Tibial nerve (tissue), 4 donors: Measurements from ENCODE around the gene JOSD2. TPM values are rescaled to one million over a fixed set of nuclear protein-coding genes. Genes with fewer than 3 reads are reported as not detected.

Experiments used
- DNase-seq, 2 donors: peaks; one replicate each; pipeline ENCODE4 v3.0.0-alpha.2; 2019; ENCODE audit warnings: low spot score in 2 of 2
- H3K27ac ChIP-seq, 4 donors: fragments of 200-600 bp; sonication (generic) in 3 of 4; one replicate each; pipeline ENCODE4 v1.5.1; 2017 to 2019; ENCODE audit warnings: mild to moderate bottlenecking in 1 of 4
- H3K27me3 ChIP-seq, 2 donors: fragments of 200-600 bp; sonication (generic) in 1 of 2; one replicate each; pipeline versions ENCODE4 v1.5.1 to v1.6.0; 2017 to 2019
- H3K36me3 ChIP-seq, 3 donors: fragments of 200-600 bp; sonication (generic); one replicate each; pipeline ENCODE4 v1.5.1; 2018 to 2019
- H3K4me1 ChIP-seq, 4 donors: fragments of 200-600 bp; sonication (generic) in 3 of 4; one replicate each; pipeline ENCODE4 v1.5.1; 2017 to 2019
- H3K4me3 ChIP-seq, 4 donors: fragments of 200-600 bp; sonication (generic) in 3 of 4; one replicate each; pipeline ENCODE4 v1.5.1; 2017 to 2019; ENCODE audit warnings: mild to moderate bottlenecking in 1 of 4, moderate library complexity in 1 of 4
- H3K9me3 ChIP-seq, 4 donors: fragments of 200-600 bp; sonication (generic) in 3 of 4; one replicate each; pipeline ENCODE4 v1.5.1; 2017 to 2019
- CTCF ChIP-seq, 5 experiments: fragments of 200-600 bp in 3 of 5; fragments of 450-650 bp in 2 of 5; sonication (generic) in 3 of 5; IDR thresholded peaks; one replicate each; pipeline ENCODE4 v1.5.1; 2016 to 2019; ENCODE audit warnings: antibody characterized with exemption in 5 of 5, mild to moderate bottlenecking in 3 of 5, moderate library complexity in 2 of 5
- EP300 ChIP-seq, 2 donors: sonication (generic); formaldehyde crosslinking; IDR thresholded peaks; one replicate each; pipeline ENCODE4 v1.6.1; 2017; ENCODE audit warnings: antibody characterized with exemption in 2 of 2, mild to moderate bottlenecking in 1 of 2
- POLR2A ChIP-seq, 2 donors: fragments of 450-650 bp; IDR thresholded peaks; one replicate each; pipeline ENCODE4 v1.6.1; 2017; ENCODE audit warnings: antibody characterized with exemption in 2 of 2, mild to moderate bottlenecking in 2 of 2, moderate library complexity in 2 of 2
- WGBS, 2 donors: methylation state at CpG; one replicate each; pipeline ENCODE4 v1.1.5; 2018; 5-methylcytosine and 5-hydroxymethylcytosine counted together
- total RNA-seq, 4 donors: library from RNA; depleted of rRNA; stranded (reverse); fragments of >200 nt; gene quantifications; one replicate each; pipeline ENCODE4 v1.1.0, GENCODE V29; 2016

The JOSD2 gene
- total RNA-seq, 4 donors from 2014 or later, result 32.3 to 52.2 (median 38.8) TPM

- DNase-seq, result no peak
- peak in 1 of 5 experiments; percentile 10 for TF ChIP-seq CTCF (IDR thresholded peaks at IDR 0.05)
- no peak for TF ChIP-seq EP300 (IDR thresholded peaks at IDR 0.05)
- no peak for TF ChIP-seq POLR2A (IDR thresholded peaks at IDR 0.05)
- no peak overlapping the region for H3K27ac ChIP-seq
- peaks cover 0 to 11% of the 10 kb centered on the region in 2 donors for H3K27me3 ChIP-seq
- H3K4me1 ChIP-seq, result peaks cover 0 to 11% (median 0%) of the 10 kb centered on the region in 4 donors
- H3K9me3 ChIP-seq, result no peaks in the 10 kb centered on the region
- H3K4me3 ChIP-seq, result no peak overlapping the region
- H3K36me3 ChIP-seq, result peaks cover 0 to 2% (median 0%) of the 10 kb centered on the region in 3 donors
- 27 to 29% methylated on average over 23 to 26 of the region's 27 CpGs for WGBS, 2 donors
Measured at GRCh38 chr19:50500060-50500752, 10.8 kb downstream of the JOSD2 start.

GRCh38 chr19:50498219-50499056 lies 12.6 kb downstream of the JOSD2 start:
- DNase-seq, result no peak
- WGBS, 2 donors, result 64 to 70% methylated on average over 11 of the region's 11 CpGs
- TF ChIP-seq CTCF (IDR thresholded peaks at IDR 0.05) (peak in 1 of 5 experiments; percentile 25), POLR2A (IDR thresholded peaks at IDR 0.05) (no peak), EP300 (IDR thresholded peaks at IDR 0.05) (no peak)
- H3K36me3 ChIP-seq, result no peaks in the 10 kb centered on the region
- H3K27ac ChIP-seq, result no peak overlapping the region
- H3K4me3 ChIP-seq, result no peak overlapping the region
- H3K9me3 ChIP-seq, result no peaks in the 10 kb centered on the region
- peaks cover 0 to 11% of the 10 kb centered on the region in 2 donors for H3K27me3 ChIP-seq
- H3K4me1 ChIP-seq, result peaks cover 0 to 11% (median 0%) of the 10 kb centered on the region in 4 donors

GRCh38 chr19:50497022-50497405 lies 14.0 kb downstream of the JOSD2 start:
- H3K9me3 ChIP-seq, result no peaks in the 10 kb centered on the region
- WGBS, 2 donors, result 36 to 42% methylated on average over 8 of the region's 8 CpGs
- no peaks in the 10 kb centered on the region for H3K36me3 ChIP-seq
- H3K27me3 ChIP-seq, result peaks cover 0 to 15% of the 10 kb centered on the region in 2 donors
- peak overlapping the region in 1 of 4 donors; percentile 12 for H3K4me3 ChIP-seq
- TF ChIP-seq POLR2A (IDR thresholded peaks at IDR 0.05) (no peak), CTCF (IDR thresholded peaks at IDR 0.05) (no peak)
- peaks cover 0 to 14% (median 0%) of the 10 kb centered on the region in 4 donors for H3K4me1 ChIP-seq
- peak overlapping the region in 1 of 4 donors; percentile 47 for H3K27ac ChIP-seq
- DNase-seq, result no peak

GRCh38 chr19:50496189-50497021 lies 14.6 kb downstream of the JOSD2 start:
- Histone ChIP-seq H3K27me3 (peaks cover 0 to 21% of the 10 kb centered on the region in 2 donors), H3K9me3 (no peaks in the 10 kb centered on the region), H3K27ac (peak overlapping the region in 1 of 4 donors; percentile 47), H3K4me1 (peaks cover 0 to 19% (median 0%) of the 10 kb centered on the region in 4 donors), H3K4me3 (peak overlapping the region in 1 of 4 donors; percentile 12), H3K36me3 (no peaks in the 10 kb centered on the region)
- WGBS, 2 donors, result 40 to 49% methylated on average over 30 of the region's 30 CpGs
- no peak for DNase-seq
- TF ChIP-seq CTCF (IDR thresholded peaks at IDR 0.05) (peak in 2 of 5 experiments; percentile 13 to 20), EP300 (IDR thresholded peaks at IDR 0.05) (peak; percentile 43 to 55), POLR2A (IDR thresholded peaks at IDR 0.05) (no peak)
